Osteoblast (primary cell): ENCODE data around the gene RPS6KA2. TPM values are rescaled to one million over a fixed set of nuclear protein-coding genes. Genes with fewer than 3 reads are reported as not detected.

ENCODE experiments used
- DNase-seq: peaks from one replicate; pipeline ENCODE4 v3.0.0; 2011; ENCODE audit warnings: low spot score, mixed read lengths; ENCODE audit not compliant: insufficient read length; ENCODE audit errors: missing footprints
- H2AFZ ChIP-seq: 2 replicates; pipeline ENCODE4 v1.6.0; 2011; ENCODE audit warnings: mild to moderate bottlenecking, low read length
- H3K27ac ChIP-seq: 2 replicates; pipeline ENCODE4 v1.5.1; 2011; ENCODE audit warnings: mild to moderate bottlenecking, low read depth, low read length, moderate library complexity
- H3K27me3 ChIP-seq: 2 replicates; pipeline ENCODE4 v1.6.0; 2012; ENCODE audit warnings: mild to moderate bottlenecking, control low read depth, inconsistent platforms, low read length, moderate library complexity; ENCODE audit not compliant: insufficient read depth
- H3K36me3 ChIP-seq: 2 replicates; pipeline ENCODE4 v1.5.1; 2011; ENCODE audit warnings: mild to moderate bottlenecking, low read length, control low read depth, moderate library complexity; ENCODE audit not compliant: insufficient read depth
- H3K4me1 ChIP-seq: 2 replicates; pipeline ENCODE4 v1.5.1; 2011; ENCODE audit warnings: mild to moderate bottlenecking, low read length, control low read depth, moderate library complexity; ENCODE audit not compliant: insufficient read depth
- H3K4me2 ChIP-seq: 2 replicates; pipeline ENCODE4 v1.6.0; 2011; ENCODE audit warnings: mild to moderate bottlenecking, low read length; ENCODE audit not compliant: insufficient read depth
- H3K4me3 ChIP-seq: fragments of 200-600 bp; sonication (generic); 3 replicates; pipeline ENCODE4 v1.5.1; 2012; ENCODE audit warnings: mild to moderate bottlenecking, low read length, inconsistent platforms; ENCODE audit not compliant: insufficient read depth
- H3K79me2 ChIP-seq: 2 replicates; pipeline ENCODE4 v1.6.0; 2012; ENCODE audit warnings: mild to moderate bottlenecking, low read length, control low read depth, inconsistent platforms; ENCODE audit not compliant: insufficient read depth
- H3K9me3 ChIP-seq: 2 replicates; pipeline ENCODE4 v1.5.1; 2011; ENCODE audit warnings: low read depth, low read length, control low read depth
- H4K20me1 ChIP-seq: 2 replicates; pipeline ENCODE4 v1.6.0; 2012; ENCODE audit warnings: mild to moderate bottlenecking, low read length, control low read depth; ENCODE audit not compliant: insufficient read depth
- CTCF ChIP-seq: IDR thresholded peaks from 2 replicates; pipeline ENCODE4 v1.5.1; 2011; ENCODE audit warnings: mild to moderate bottlenecking, low read depth, low read length, moderate library complexity; ENCODE audit errors: extremely low read depth
- total RNA-seq: library from RNA; depleted of rRNA; stranded (reverse); fragments of >200 nt; gene quantifications from 2 replicates; pipeline ENCODE4 v1.2.3, GENCODE V29; 2012

Gene RPS6KA2
- total RNA-seq, 1 donor, result 113 TPM

- Histone ChIP-seq H3K4me2 (no peak overlapping the region), H3K79me2 (peaks cover 10% of the 10 kb centered on the region), H3K9me3 (no peaks in the 10 kb centered on the region), H3K27me3 (no peaks in the 10 kb centered on the region), H3K4me3 (no peak overlapping the region), H2AFZ (no peak overlapping the region), H3K27ac (no peak overlapping the region), H3K4me1 (no peaks in the 10 kb centered on the region), H4K20me1 (no peaks in the 10 kb centered on the region), H3K36me3 (no peaks in the 10 kb centered on the region)
- TF ChIP-seq CTCF, result no peak
- DNase-seq, result no peak
Measured at GRCh38 chr6:166377721-166378120, 249.3 kb downstream of the RPS6KA2 start.

GRCh38 chr6:166375013-166375412, 252.0 kb downstream of the RPS6KA2 start:
- Histone ChIP-seq H4K20me1 (no peaks in the 10 kb centered on the region), H3K27ac (no peak overlapping the region), H3K4me1 (no peaks in the 10 kb centered on the region), H3K4me3 (no peak overlapping the region), H3K36me3 (no peaks in the 10 kb centered on the region), H3K9me3 (no peaks in the 10 kb centered on the region), H3K27me3 (no peaks in the 10 kb centered on the region), H2AFZ (no peak overlapping the region), H3K79me2 (peaks cover 2% of the 10 kb centered on the region), H3K4me2 (no peak overlapping the region)
- no peak for DNase-seq
- TF ChIP-seq CTCF, result no peak

GRCh38 chr6:166370489-166370888, 256.6 kb downstream of the RPS6KA2 start:
- Histone ChIP-seq H3K4me2 (no peak overlapping the region), H3K79me2 (no peaks in the 10 kb centered on the region), H3K4me3 (no peak overlapping the region), H3K36me3 (no peaks in the 10 kb centered on the region), H4K20me1 (no peaks in the 10 kb centered on the region), H3K27ac (no peak overlapping the region), H3K9me3 (no peaks in the 10 kb centered on the region), H2AFZ (no peak overlapping the region), H3K27me3 (no peaks in the 10 kb centered on the region), H3K4me1 (peaks cover 13% of the 10 kb centered on the region)
- no peak for DNase-seq
- no peak for TF ChIP-seq CTCF

- H4K20me1 ChIP-seq, result no peaks in the 10 kb centered on the region
- peaks cover 18% of the 10 kb centered on the region for H3K4me1 ChIP-seq
- no peak for DNase-seq
- H2AFZ ChIP-seq, result no peak overlapping the region
- no peaks in the 10 kb centered on the region for H3K79me2 ChIP-seq
- no peak overlapping the region for H3K27ac ChIP-seq
- H3K27me3 ChIP-seq, result no peaks in the 10 kb centered on the region
- H3K9me3 ChIP-seq, result no peaks in the 10 kb centered on the region
- no peak overlapping the region for H3K4me3 ChIP-seq
- TF ChIP-seq CTCF, result no peak
- H3K36me3 ChIP-seq, result no peaks in the 10 kb centered on the region
- no peak overlapping the region for H3K4me2 ChIP-seq
Measured at GRCh38 chr6:166369782-166370181, 257.3 kb downstream of the RPS6KA2 start.
